Measurements from ENCODE around the gene TMPRSS6.

- TF ChIP-seq CTCF (IDR thresholded peaks at IDR 0.05) (no peak), EP300 (IDR thresholded peaks at IDR 0.05) (no peak)
Observed at GRCh38 chr22:37080438-37080837, 29.1 kb downstream of the TMPRSS6 start.

All from stomach (tissue), 4 donors.